HG02642 (cell line): ENCODE results near the gene TTLL13.

Experiments
- ATAC-seq: cut with Tn5 transposase; IDR thresholded peaks from one replicate; pipeline ENCODE4 v1.9.1; 2021; ENCODE audit warnings: mild to moderate bottlenecking; ENCODE audit not compliant: unreplicated experiment, poor library complexity

TTLL13 gene

DNA sequence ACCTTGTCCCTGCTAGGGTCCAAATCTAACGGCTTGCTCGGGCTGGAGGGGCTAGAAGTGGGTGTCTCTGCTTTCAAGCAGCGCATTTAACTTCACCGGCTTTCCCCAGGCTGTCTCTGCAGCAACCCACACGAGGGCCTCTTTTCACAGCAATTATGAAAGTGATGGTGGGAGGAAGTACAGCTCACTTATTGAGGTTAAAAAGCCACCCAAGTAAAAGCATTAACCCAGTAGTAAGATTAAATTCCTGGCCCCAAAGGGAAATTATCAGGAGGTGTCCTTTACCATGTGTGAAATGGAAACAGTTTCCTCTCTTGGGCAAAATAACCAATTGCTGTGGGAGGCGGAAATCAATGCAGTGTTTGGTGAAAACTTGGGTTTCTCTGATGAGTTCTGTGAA lies 57.2 kb downstream of the TTLL13 start:
- peak; percentile 61 for ATAC-seq

GRCh38 chr15:90307661-90308060 lies 58.3 kb downstream of the TTLL13 start:
- ATAC-seq, result no peak

DNA sequence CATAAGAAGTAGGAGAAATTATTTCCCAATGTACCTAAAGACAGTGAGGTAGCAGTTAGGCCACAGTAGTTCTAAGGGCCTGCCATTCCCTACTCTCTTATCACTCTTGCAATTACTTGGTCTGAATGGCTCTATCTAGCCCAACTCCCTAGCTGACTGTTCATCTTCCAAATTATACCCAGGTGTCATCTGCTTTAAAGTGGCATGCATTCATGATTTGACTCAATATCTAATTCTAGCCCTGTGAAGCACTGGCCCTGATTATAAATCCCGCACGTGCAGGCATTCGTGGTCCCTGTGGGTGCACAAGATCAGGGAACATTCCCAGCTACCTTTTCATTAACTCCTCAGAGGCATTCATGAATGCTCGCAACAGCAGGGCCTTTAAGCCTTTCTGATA lies 59.7 kb downstream of the TTLL13 start:
- no peak for ATAC-seq
